HepG2 (cell line): ENCODE measurements around the gene EGLN1. TPM values are rescaled to one million over a fixed set of nuclear protein-coding genes. Genes with fewer than 3 reads are reported as not detected.

Source experiments
- DDIT3 ChIP-seq: sonication (generic); formaldehyde crosslinking; IDR thresholded peaks from 2 replicates; pipeline ENCODE4 v1.4.0; 2020; ENCODE audit warnings: mild to moderate bottlenecking, missing genetic modification reagents
- FOXA1 ChIP-seq, 2 experiments: fragments of 450-650 bp in 1 of 2; sonication (generic) in 1 of 2; formaldehyde crosslinking in 1 of 2; IDR thresholded peaks; 2 replicates each; pipeline versions ENCODE4 v1.4.0 to v1.6.1; 2016 to 2020; ENCODE audit warnings: missing genetic modification reagents in 1 of 2
- LCORL ChIP-seq, 2 experiments: fragments of 450-650 bp in 1 of 2; sonication (generic) in 1 of 2; formaldehyde crosslinking in 1 of 2; IDR thresholded peaks; 2 replicates each; pipeline versions ENCODE4 v1.5.0 to v1.6.1; 2017 to 2020; ENCODE audit warnings: antibody characterized with exemption in 1 of 2, missing genetic modification reagents in 1 of 2
- RBM22 ChIP-seq: fragments of 200-400 bp; formaldehyde crosslinking; optimal IDR thresholded peaks from 2 replicates; pipeline ENCODE3; 2017; ENCODE audit warnings: mild to moderate bottlenecking, low read length, moderate library complexity
- SMC3 ChIP-seq: IDR thresholded peaks from 2 replicates; pipeline ENCODE4 v1.6.1; 2011; ENCODE audit warnings: low read length, improper control_type of control experiment
- ZBTB2 ChIP-seq: sonication (generic); formaldehyde crosslinking; IDR thresholded peaks from 2 replicates; pipeline ENCODE4 v1.8.0; 2022; ENCODE audit warnings: low read depth, missing genetic modification reagents
- ZNF142 ChIP-seq: sonication (generic); formaldehyde crosslinking; IDR thresholded peaks from 2 replicates; pipeline ENCODE4 v1.4.0; 2020; ENCODE audit warnings: missing genetic modification reagents
- ZNF274 ChIP-seq: sonication (generic); formaldehyde crosslinking; IDR thresholded peaks from 2 replicates; pipeline ENCODE4 v1.5.1; 2020; ENCODE audit warnings: mild to moderate bottlenecking, missing genetic modification reagents
- ZNF552 ChIP-seq: sonication (generic); formaldehyde crosslinking; IDR thresholded peaks from 2 replicates; pipeline ENCODE4 v1.9.0; 2022; ENCODE audit warnings: missing genetic modification reagents, mild to moderate bottlenecking, borderline replicate concordance
- ZNF773 ChIP-seq: sonication (generic); formaldehyde crosslinking; IDR thresholded peaks from 2 replicates; pipeline ENCODE4 v1.4.0; 2020; ENCODE audit warnings: missing genetic modification reagents, borderline replicate concordance
- polyA plus RNA-seq, 8 experiments: library from polyadenylated mRNA; depleted of rRNA in 3 of 8; stranded (reverse) in 7 of 8; unstranded in 1 of 8; fragments of >200 nt; fragmentation: Illumina TruSeq in 4 of 8; extraction: Trizol in 4 of 8; gene quantifications; 2 replicates each; pipeline versions ENCODE4 v1.2.1 to v1.2.3, GENCODE V29; 2011 to 2016; ENCODE audit warnings: low read depth in 4 of 8, missing spikeins in 1 of 8, mixed read lengths in 1 of 8; ENCODE audit not compliant: insufficient read depth in 1 of 8
- total RNA-seq, 5 experiments: library from RNA; depleted of rRNA; stranded (reverse); fragments of >200 nt; fragmentation: Illumina TruSeq; extraction: Trizol; gene quantifications; 2 replicates each; pipeline ENCODE4 v1.2.3, GENCODE V29; 2016; ENCODE audit warnings: low read depth in 1 of 5
- TF ChIP-seq, protein P1 (sequence below): sonication (generic); formaldehyde crosslinking; IDR thresholded peaks from 2 replicates; pipeline ENCODE4 v1.8.0; 2023; ENCODE audit warnings: mild to moderate bottlenecking, missing genetic modification reagents
- TF ChIP-seq, protein P2 (sequence below): sonication (generic); formaldehyde crosslinking; IDR thresholded peaks from 2 replicates; pipeline ENCODE4 v1.4.0; 2020; ENCODE audit warnings: missing genetic modification reagents, borderline replicate concordance
- TF ChIP-seq, protein P3 (sequence below): sonication (generic); formaldehyde crosslinking; conservative IDR thresholded peaks from 2 replicates; pipeline ENCODE4 v1.4.0; 2020; ENCODE audit warnings: mild to moderate bottlenecking, missing genetic modification reagents, moderate library complexity

Gene EGLN1
- total and polyA plus RNA-seq, 2 of the 13 experiments (the other 11 are each of a cell fraction or from before 2014, with no cell fraction given), result 34.4 to 44.1 TPM

GRCh38 chr1:231423648-231424047, 1.6 kb upstream of the EGLN1 start (continued):
- TF ChIP-seq ZNF274 (CRISPR knock-in tag) (no peak), FOXA1 (IDR thresholded peaks at IDR 0.05) (peak; percentile 92), FOXA1 (CRISPR knock-in tag; IDR thresholded peaks at IDR 0.05) (peak; percentile 98), ZBTB2 (CRISPR knock-in tag) (no peak), ZNF552 (CRISPR knock-in tag) (no peak), DDIT3 (no peak), RBM22 (no peak), LCORL (IDR thresholded peaks at IDR 0.05) (peak; percentile 89), LCORL (CRISPR knock-in tag; IDR thresholded peaks at IDR 0.05) (peak; percentile 72), ZNF773 (no peak), SMC3 (no peak), ZNF142 (CRISPR knock-in tag) (no peak)
- TF ChIP-seq, protein P1, sequence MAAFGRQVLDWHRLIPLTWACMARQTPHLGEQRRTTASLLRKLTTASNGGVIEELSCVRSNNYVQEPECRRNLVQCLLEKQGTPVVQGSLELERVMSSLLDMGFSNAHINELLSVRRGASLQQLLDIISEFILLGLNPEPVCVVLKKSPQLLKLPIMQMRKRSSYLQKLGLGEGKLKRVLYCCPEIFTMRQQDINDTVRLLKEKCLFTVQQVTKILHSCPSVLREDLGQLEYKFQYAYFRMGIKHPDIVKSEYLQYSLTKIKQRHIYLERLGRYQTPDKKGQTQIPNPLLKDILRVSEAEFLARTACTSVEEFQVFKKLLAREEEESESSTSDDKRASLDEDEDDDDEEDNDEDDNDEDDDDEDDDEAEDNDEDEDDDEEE (CRISPR knock-in tag), result no peak
- TF ChIP-seq, protein P2, sequence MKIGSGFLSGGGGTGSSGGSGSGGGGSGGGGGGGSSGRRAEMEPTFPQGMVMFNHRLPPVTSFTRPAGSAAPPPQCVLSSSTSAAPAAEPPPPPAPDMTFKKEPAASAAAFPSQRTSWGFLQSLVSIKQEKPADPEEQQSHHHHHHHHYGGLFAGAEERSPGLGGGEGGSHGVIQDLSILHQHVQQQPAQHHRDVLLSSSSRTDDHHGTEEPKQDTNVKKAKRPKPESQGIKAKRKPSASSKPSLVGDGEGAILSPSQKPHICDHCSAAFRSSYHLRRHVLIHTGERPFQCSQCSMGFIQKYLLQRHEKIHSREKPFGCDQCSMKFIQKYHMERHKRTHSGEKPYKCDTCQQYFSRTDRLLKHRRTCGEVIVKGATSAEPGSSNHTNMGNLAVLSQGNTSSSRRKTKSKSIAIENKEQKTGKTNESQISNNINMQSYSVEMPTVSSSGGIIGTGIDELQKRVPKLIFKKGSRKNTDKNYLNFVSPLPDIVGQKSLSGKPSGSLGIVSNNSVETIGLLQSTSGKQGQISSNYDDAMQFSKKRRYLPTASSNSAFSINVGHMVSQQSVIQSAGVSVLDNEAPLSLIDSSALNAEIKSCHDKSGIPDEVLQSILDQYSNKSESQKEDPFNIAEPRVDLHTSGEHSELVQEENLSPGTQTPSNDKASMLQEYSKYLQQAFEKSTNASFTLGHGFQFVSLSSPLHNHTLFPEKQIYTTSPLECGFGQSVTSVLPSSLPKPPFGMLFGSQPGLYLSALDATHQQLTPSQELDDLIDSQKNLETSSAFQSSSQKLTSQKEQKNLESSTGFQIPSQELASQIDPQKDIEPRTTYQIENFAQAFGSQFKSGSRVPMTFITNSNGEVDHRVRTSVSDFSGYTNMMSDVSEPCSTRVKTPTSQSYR (CRISPR knock-in tag), result no peak
- TF ChIP-seq, protein P3, sequence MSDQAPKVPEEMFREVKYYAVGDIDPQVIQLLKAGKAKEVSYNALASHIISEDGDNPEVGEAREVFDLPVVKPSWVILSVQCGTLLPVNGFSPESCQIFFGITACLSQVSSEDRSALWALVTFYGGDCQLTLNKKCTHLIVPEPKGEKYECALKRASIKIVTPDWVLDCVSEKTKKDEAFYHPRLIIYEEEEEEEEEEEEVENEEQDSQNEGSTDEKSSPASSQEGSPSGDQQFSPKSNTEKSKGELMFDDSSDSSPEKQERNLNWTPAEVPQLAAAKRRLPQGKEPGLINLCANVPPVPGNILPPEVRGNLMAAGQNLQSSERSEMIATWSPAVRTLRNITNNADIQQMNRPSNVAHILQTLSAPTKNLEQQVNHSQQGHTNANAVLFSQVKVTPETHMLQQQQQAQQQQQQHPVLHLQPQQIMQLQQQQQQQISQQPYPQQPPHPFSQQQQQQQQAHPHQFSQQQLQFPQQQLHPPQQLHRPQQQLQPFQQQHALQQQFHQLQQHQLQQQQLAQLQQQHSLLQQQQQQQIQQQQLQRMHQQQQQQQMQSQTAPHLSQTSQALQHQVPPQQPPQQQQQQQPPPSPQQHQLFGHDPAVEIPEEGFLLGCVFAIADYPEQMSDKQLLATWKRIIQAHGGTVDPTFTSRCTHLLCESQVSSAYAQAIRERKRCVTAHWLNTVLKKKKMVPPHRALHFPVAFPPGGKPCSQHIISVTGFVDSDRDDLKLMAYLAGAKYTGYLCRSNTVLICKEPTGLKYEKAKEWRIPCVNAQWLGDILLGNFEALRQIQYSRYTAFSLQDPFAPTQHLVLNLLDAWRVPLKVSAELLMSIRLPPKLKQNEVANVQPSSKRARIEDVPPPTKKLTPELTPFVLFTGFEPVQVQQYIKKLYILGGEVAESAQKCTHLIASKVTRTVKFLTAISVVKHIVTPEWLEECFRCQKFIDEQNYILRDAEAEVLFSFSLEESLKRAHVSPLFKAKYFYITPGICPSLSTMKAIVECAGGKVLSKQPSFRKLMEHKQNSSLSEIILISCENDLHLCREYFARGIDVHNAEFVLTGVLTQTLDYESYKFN (CRISPR knock-in tag), result peak; percentile 95
